HUDEP-2 (cell line): ENCODE results near the gene CCDC106.

Source experiments
- DNase-seq, 76 experiments: peaks; one replicate each; lab custom pipeline; 2025; ENCODE audit not compliant: unreplicated experiment in 76 of 76; lab: John Stamatoyannopoulos, UW

Gene CCDC106

GRCh38 chr19:55666343-55667005, 18.5 kb downstream of the CCDC106 start:
- DNase-seq = no peak

- DNase-seq = no peak
Observed at GRCh38 chr19:55667006-55667381, 19.0 kb downstream of the CCDC106 start.

DNA sequence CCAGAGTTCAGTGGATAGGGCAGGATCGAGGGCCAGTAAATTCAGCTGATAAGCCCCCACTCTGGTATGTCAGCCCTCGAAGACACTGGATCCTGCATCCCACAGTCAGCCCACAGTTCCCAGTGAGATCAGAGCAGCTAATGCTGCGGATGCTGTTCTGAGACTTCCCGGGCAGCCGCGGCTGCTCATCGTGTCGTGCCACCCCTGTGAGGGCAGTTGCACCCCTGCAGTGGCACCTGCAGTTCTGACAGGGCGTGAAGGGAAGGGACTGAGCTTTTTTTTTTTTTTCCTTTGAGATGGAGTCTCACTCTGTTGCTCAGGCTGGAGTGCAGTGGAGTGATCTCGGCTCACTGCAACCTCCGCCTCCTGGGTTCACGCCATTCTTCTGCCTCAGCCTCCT, 19.5 kb downstream of the CCDC106 start:
- no peak for DNase-seq

DNA sequence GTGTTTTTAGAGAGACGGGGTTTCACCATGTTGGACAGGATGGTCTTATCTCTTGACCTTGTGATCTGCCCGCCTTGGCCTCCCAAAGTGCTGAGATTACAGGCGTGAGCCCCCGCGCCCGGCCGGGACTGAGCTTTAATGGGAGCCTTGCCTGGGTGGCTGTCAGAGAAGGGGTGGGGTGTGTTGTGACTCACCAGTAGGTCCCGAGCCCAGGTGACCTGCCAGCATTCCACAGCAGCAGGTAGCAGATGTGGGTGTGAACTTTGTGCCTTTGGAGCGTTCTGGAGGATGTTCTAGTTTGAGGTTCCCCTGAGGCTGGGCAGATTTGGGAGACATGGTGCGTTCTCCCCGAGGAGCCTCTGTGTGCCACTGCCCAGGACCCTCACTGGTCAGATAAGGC, 19.9 kb downstream of the CCDC106 start:
- no peak for DNase-seq

GRCh38 chr19:55668603-55669348, 20.8 kb downstream of the CCDC106 start:
- no peak for DNase-seq

DNA sequence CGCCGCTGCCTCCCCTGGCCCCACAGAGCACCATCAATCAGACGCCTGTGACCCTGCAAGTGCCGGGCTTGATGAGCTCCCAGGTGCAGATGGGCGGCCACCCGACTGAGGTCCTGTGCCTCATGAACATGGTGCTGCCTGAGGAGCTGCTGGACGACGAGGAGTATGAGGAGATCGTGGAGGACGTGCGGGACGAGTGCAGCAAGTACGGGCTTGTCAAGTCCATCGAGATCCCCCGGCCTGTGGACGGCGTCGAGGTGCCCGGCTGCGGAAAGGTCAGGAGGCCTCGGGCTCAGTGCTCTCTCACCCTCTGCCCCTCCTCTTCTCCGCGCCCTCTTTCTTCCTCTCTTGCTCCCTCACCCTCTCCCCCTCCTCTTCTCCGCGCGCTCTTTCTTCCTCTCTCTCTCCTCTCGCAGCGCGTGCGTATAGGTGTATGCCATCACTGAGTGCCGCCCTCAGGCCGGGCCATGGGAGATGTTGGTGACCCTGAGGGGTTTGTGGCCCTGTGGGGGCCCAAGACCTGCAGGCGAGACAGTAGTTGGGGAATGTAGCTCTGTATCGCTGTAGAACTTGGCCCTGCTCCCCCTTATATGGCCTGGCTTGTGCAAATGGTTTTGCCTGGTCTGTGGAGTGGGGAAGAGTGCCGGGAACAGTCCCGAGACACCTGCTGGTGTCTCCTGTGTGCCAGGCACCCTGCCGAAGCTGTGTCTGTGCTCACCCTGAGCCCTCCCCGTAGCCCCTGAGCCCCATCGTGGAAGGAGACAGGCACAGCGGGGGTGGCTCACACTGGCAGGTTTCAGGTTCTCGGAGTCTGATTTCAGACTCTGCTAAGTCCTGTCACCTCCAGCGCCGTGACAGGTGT, 21.6 kb downstream of the CCDC106 start:
- no peak for DNase-seq

DNA sequence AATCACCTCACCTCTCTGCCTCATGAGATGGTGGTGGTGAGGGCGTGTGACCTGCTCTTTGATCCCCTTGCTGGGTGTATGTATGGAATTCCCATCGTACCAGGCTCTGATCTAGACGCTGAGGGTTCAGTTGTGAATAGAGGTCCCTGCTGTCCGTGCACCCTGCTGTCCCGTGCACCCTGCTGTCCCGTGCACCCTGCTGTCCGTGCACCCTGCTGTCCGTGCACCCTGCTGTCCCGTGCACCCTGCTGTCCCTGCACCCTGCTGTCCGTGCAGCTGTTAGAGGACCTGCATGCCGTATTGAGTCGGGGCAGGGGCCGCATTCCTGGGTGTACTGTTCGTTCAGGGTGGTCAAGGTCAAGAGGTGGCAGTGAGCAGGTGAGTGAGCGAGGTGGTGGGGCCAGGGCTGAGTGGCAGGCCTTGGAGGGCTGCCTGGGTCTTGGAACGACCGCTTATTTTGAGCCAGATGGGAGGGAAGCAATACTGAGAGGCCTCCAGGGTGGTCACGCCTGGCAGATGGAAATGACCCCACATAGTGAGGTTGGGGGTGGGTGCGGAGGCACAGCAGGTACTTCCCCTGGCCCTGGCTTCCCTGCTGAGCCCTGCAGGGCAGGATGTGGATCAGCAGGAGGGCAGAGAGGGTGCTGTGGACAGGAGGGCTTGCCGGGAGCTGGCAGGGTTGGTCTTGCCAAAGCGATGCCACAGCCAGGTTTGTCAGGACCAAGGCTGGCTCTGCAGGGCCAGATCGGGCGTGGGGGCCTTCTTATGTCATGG, 22.5 kb downstream of the CCDC106 start:
- no peak for DNase-seq

- no peak for DNase-seq
Observed at GRCh38 chr19:55671054-55671378, 23.0 kb downstream of the CCDC106 start.

DNA sequence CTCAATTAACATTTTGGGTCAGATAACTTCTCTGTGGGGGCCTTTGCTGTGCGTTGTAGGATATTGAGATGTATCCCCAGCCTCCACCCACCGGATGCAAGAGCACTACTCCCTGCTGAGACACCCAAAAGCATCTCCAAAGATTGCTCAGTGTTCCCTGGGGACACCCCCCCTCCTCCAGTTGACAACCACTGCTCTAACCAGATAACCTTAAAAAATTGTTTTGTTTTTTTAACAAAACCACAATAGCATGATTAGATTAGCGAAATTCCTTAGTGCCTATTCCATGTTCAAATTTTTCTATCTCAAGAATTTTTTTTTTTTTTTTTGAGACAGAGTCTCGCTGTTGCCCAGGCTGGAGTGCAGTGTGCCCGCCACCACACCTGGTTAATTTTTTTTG, 24.4 kb downstream of the CCDC106 start:
- DNase-seq = peak in 1 of 76 experiments; percentile 18

DNA sequence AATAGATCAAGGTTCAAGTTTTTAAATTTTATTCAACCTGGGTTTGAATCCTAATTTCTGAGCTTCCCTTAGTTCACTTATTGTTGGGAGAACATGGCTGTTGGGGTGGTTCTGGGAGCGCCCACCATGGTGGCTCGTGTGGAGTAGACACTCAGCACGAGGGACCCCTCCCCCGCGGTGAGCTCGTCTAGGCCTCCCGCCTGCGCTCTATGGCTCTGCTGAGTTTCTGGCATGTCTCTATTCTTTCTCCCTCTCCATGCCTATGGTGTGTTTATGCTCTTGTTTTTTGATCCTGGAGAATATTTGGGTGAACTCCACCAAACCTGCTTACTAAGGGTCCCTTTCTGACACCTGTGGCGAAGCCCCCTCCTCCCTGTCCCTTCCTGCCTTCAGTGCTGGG, 25.5 kb downstream of the CCDC106 start:
- DNase-seq = peak in 5 of 76 experiments; percentile 9 to 29 (median 20)

DNA sequence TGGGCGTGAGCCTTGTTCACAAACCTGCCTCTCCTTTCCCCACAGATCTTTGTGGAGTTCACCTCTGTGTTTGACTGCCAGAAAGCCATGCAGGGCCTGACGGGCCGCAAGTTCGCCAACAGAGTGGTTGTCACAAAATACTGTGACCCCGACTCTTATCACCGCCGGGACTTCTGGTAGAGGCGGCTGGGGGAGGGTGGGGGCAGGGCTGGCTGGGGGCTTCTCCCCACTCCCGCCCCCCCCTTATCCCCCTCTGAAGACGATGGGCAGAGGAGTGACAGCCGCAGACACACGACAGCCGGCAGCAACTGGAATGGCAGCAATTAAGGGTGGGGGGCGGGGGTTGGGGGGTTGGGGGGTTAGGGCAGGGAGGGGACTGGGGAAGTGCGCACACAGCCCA, 25.9 kb downstream of the CCDC106 start:
- DNase-seq = no peak

GRCh38 chr19:55674459-55674840, 26.4 kb downstream of the CCDC106 start:
- DNase-seq = no peak

DNA sequence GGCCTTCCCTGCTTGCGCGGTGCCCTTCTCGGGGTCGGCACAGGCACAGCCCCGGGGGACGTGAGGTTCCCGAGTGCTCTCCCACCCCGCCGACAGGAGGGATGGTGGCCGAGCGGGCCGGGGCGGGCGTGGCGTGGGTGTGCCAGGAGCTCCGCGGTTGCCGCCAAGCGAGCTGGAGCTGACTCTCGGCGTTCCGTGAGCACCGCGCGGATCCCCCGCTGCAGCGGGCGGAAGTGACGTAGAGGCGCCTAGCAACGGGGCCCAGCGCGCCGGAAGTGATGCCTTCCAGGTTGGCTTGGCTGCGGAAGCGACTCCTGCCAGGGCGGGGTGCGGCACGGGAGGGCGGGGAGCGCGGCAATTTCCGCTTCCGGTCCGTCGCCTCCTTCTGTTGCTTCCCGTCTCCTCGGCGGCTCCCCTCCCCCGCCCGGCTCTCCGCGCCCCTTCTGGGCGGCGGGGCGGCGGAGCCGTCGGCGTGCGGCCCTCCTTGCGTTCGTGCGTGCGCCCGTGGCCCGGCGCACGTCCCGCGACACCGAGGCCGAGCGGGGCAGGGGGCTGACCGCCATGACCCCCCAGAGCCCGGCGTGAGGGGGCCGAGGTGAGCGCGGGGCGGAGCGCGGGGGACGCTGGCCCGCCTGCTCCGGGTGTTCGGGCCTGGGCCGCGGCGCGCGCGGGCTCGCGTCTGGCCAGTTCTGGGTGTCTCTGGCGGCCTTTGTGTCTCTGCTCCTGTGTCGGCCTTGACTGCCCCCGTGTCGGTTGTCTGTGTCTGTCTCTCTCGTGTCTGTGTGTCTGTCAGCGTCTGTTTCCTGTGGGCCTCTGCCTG, 27.0 kb downstream of the CCDC106 start, which contains the start of gene EPN1:
Gene EPN1 (plus strand): TSS at position 386 of the 820 bp plus-strand sequence. CDS start 3,402 bp downstream, outside the sequence.
- peak in 75 of 76 experiments; percentile 38 to 99 (median 98) for DNase-seq

GRCh38 chr19:55675661-55676354, 27.8 kb downstream of the CCDC106 start:
- DNase-seq = peak in 1 of 76 experiments; percentile 29

GRCh38 chr19:55676383-55676782, 28.4 kb downstream of the CCDC106 start:
- DNase-seq = peak in 71 of 76 experiments; percentile 29 to 86 (median 64)

DNA sequence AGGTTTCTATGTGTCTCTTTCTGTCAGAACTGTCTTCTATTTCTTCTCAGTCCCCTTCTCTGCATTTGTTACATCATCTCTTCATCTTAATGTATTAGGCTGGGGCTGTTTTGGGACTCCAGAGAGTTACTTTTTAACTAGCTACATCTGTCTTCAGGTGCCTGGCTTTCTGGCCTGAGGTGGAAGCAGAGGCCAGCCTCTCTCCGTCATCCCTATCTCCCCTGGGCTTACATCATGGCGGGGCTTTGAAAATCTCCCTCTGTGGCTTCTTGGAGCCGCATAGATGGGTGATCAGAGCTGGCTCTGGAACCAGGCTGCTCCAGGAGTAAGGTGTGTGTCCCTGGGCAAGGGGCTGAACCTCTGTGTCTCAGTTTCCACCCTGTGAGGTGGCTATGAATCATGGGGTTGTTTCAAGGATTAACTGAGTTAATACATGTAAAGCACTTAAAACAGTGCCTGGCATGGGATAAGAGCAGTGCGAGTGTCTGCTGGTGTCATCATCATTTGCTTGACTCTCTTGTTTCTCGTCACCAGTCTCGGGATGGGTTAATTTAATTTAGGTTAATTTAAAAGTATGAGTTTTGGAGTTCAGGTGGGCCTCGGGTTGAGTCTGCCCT, 29.0 kb downstream of the CCDC106 start:
- no peak for DNase-seq

GRCh38 chr19:55677572-55678028, 29.6 kb downstream of the CCDC106 start:
- DNase-seq = no peak

DNA sequence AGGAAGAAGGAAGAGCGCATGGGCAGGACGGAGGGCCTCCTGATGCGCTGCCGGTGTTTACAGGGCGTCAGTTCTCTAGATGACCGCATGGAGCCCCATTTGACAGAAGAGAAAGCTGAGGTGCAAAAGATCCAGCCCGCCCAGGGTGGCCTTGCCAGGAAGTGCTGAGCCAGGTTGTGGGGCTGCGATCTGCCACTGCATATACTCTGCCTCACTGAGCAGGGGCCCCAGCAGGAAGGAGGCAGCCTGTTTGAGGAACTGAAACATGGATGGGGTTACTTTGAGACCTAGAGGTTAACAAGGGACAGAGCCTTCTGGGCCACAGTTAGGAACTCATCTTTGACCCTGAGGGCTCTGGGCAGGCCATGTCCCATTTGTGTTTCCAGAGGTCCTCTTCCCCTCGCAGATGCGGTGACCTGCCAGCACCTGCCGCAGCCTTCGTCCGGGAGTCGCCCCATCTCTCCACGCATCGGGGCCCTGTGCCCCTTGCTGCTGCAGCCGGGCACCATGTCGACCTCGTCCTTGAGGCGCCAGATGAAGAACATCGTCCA, 30.2 kb downstream of the CCDC106 start:
- DNase-seq = no peak
